MCF 10A (cell line): ENCODE data around the gene SNAP25. TPM values are rescaled to one million over a fixed set of nuclear protein-coding genes. Genes with fewer than 3 reads are reported as not detected.

ENCODE experiments used
- BruUV-seq: library from RNA; stranded (reverse); fragments of 400-500 nt; replicated peaks from 2 replicates; lab custom pipeline; 2021; lab: Mats Ljungman, UMichigan
- CTCF ChIA-PET: fragments of 300-600 bp; sonication (Branson Sonifier 250); formaldehyde crosslinking; extraction: SDS; loops from one replicate; lab custom pipeline; 2021; ENCODE audit warnings: antibody characterized with exemption, inconsistent platforms; lab: Yijun Ruan, JAX
- POLR2A ChIA-PET: fragments of 300-600, 350-650 bp; sonication (Branson Sonifier 250); formaldehyde crosslinking; extraction: SDS; loops from one replicate; lab custom pipeline; 2020; ENCODE audit warnings: antibody characterized with exemption, inconsistent platforms; lab: Yijun Ruan, JAX
- DNase-seq: peaks from one replicate; pipeline ENCODE4 v3.0.0-alpha.2; 2018; ENCODE audit not compliant: unreplicated experiment
- H3K27ac Mint-ChIP-seq: one replicate; pipeline ENCODE4 v1.8.0; 2022; ENCODE audit warnings: mild to moderate bottlenecking, low read depth, mixed read lengths; ENCODE audit not compliant: unreplicated experiment
- H3K27me3 Mint-ChIP-seq: one replicate; pipeline ENCODE4 v1.8.0; 2022; ENCODE audit warnings: mixed read lengths; ENCODE audit not compliant: insufficient read depth, unreplicated experiment
- H3K36me3 Mint-ChIP-seq: one replicate; pipeline ENCODE4 v1.8.0; 2022; ENCODE audit warnings: mild to moderate bottlenecking, moderate library complexity, mixed read lengths; ENCODE audit not compliant: insufficient read depth, unreplicated experiment
- H3K4me1 Mint-ChIP-seq: one replicate; pipeline ENCODE4 v1.8.0; 2022; ENCODE audit warnings: mixed read lengths; ENCODE audit not compliant: insufficient read depth, unreplicated experiment
- H3K4me3 Mint-ChIP-seq: one replicate; pipeline ENCODE4 v1.8.0; 2022; ENCODE audit warnings: mild to moderate bottlenecking, moderate library complexity, mixed read lengths; ENCODE audit not compliant: unreplicated experiment
- H3K9me3 Mint-ChIP-seq: one replicate; pipeline ENCODE4 v1.8.0; 2022; ENCODE audit warnings: mixed read lengths; ENCODE audit not compliant: unreplicated experiment
- CTCF ChIP-seq: fragments of 200-600 bp; IDR thresholded peaks from one replicate; pipeline ENCODE4 v1.8.0; 2022; ENCODE audit warnings: antibody characterized with exemption, mild to moderate bottlenecking; ENCODE audit not compliant: unreplicated experiment
- intact Hi-C: fragments of 100-400 bp; cut with micrococcal nuclease; formaldehyde crosslinking; loops from 2 replicates; pipeline ENCODE4 v1.14.1; 2022
- total RNA-seq: library from RNA; stranded (reverse); gene quantifications from 2 replicates; pipeline ENCODE4 v1.2.3, GENCODE V29; 2022

The SNAP25 gene
- total RNA-seq, 1 experiment from 2014 or later: not detected

- no peak for TF ChIP-seq CTCF
- no peaks in the 10 kb centered on the region for H3K36me3 Mint-ChIP-seq
- H3K9me3 Mint-ChIP-seq: no peaks in the 10 kb centered on the region
- no TSS peak for BruUV-seq
- intact Hi-C loops: no loop called here
- ChIA-PET CTCF (interaction anchor here (1.3 kb wide), 1 partner anchor 87 kb away, joined by 5 read pairs; no protein-coding TSS in a partner anchor), POLR2A (interaction anchor here (0.5 kb wide), 1 partner anchor 256 kb away, joined by 3 read pairs; the partner anchor contains the start of gene MKKS)
- no peak overlapping the region for H3K27ac Mint-ChIP-seq
- no peak overlapping the region for H3K4me3 Mint-ChIP-seq
- no peaks in the 10 kb centered on the region for H3K4me1 Mint-ChIP-seq
- H3K27me3 Mint-ChIP-seq: peaks cover 27% of the 10 kb centered on the region
- DNase-seq: no peak
These were observed 40.5 kb upstream of the SNAP25 start for GRCh38 chr20:10178091-10178490.

DNA sequence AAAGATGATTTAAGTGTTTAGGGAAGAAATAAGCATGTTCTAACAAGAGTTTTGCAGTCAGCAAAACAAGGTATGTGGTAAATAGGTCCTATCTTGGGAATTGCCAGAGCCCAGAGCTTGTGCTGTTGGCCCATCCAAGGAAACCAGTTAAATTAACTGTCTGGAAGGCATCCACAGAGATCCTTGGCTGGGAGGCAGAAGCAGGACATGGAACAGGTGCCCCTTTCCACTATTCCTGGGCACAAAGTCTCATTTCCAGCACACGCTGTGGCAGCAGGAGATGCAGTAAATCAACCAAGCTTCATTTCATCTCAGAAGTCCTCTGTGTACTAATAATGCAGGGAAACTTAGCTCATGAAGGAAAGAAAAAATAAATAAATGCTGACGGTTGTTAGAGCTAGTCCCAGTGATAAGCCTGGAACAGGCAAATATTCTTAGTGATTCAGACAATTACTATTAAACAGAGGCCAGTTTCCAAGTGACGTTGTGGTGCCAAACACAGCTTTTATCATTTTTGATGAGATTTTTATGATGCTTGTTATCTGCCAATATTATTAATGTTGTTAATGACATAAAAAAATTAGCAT lies 39.8 kb upstream of the SNAP25 start:
- CTCF ChIA-PET: interaction anchor here (0.6 to 1.3 kb wide), 7 partner anchors 13 to 504 kb away, joined by 3 to 5 read pairs (median 4); no protein-coding TSS in a partner anchor
- no peak for TF ChIP-seq CTCF
- no peak for DNase-seq
- no peaks in the 10 kb centered on the region for H3K4me1 Mint-ChIP-seq
- no peaks in the 10 kb centered on the region for H3K9me3 Mint-ChIP-seq
- intact Hi-C loops: no loop called here
- H3K4me3 Mint-ChIP-seq: no peak overlapping the region
- H3K27ac Mint-ChIP-seq: no peak overlapping the region
- BruUV-seq: no TSS peak
- H3K36me3 Mint-ChIP-seq: no peaks in the 10 kb centered on the region
- peaks cover 23% of the 10 kb centered on the region for H3K27me3 Mint-ChIP-seq
- POLR2A ChIA-PET: no interaction called here

GRCh38 chr20:10179574-10180298 lies 38.9 kb upstream of the SNAP25 start:
- H3K36me3 Mint-ChIP-seq: no peaks in the 10 kb centered on the region
- no TSS peak for BruUV-seq
- H3K4me1 Mint-ChIP-seq: no peaks in the 10 kb centered on the region
- H3K27ac Mint-ChIP-seq: no peak overlapping the region
- no peak for TF ChIP-seq CTCF
- POLR2A ChIA-PET: no interaction called here
- DNase-seq: peak; percentile 14
- peaks cover 14% of the 10 kb centered on the region for H3K27me3 Mint-ChIP-seq
- CTCF ChIA-PET: interaction anchor here (0.6 to 1.3 kb wide), 7 partner anchors 12 to 202 kb away, joined by 3 to 5 read pairs (median 4); no protein-coding TSS in a partner anchor
- H3K9me3 Mint-ChIP-seq: peaks cover 3% of the 10 kb centered on the region
- intact Hi-C loops: no loop called here
- H3K4me3 Mint-ChIP-seq: no peak overlapping the region

DNA sequence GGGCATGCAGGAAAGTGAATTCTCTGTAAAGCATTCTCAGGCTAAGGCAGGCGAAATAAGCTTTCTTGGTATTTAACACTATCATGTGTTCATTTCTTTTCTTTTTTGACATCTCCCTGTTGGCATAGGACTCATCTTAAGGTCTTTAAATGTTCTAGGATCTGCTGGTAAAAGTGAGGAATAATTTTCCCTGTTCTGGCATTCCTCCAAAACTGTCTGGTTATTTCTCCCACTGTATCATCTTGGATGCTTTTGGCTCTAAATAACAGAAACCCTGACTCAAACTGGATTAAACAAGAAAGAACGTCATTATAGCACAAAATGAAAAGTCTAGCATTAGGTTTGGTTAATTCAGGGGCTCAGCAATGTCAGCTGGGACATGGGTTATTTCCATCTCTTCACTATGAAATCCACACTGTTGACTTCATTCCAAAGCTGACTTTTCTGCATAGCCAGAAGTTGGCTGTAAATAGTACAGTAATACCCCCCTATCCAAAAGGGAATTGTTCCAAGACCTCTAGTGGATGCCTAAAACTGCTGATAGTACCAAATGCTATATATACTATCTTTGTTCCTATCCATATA lies 37.9 kb upstream of the SNAP25 start:
- BruUV-seq: no TSS peak

More for the DNA sequence above, 37.9 kb upstream of the SNAP25 start:
- ChIA-PET CTCF (no interaction called here), POLR2A (no interaction called here)
- Mint-ChIP-seq H3K4me1 (no peaks in the 10 kb centered on the region), H3K36me3 (no peaks in the 10 kb centered on the region), H3K27ac (no peak overlapping the region), H3K9me3 (peaks cover 13% of the 10 kb centered on the region), H3K27me3 (peaks cover 12% of the 10 kb centered on the region), H3K4me3 (no peak overlapping the region)
- DNase-seq: no peak
- intact Hi-C loops: no loop called here
- TF ChIP-seq CTCF: no peak
